Sigmoid colon (tissue), 7 donors: Measurements from ENCODE around the gene MC4R. TPM values are rescaled to one million over a fixed set of nuclear protein-coding genes. Genes with fewer than 3 reads are reported as not detected.

ENCODE experiments used
- DNase-seq: peaks from one replicate; pipeline ENCODE4 v3.0.0-alpha.2; 2019
- H3K27ac ChIP-seq, 4 donors: fragments of 200-600 bp; sonication (generic); one replicate each; pipeline ENCODE4 v1.5.1; 2016 to 2019; ENCODE audit warnings: mild to moderate bottlenecking in 1 of 4
- H3K27me3 ChIP-seq, 3 donors: fragments of 200-600 bp; sonication (generic); one replicate each; pipeline ENCODE4 v1.5.1; 2019; ENCODE audit warnings: mild to moderate bottlenecking in 1 of 3
- H3K36me3 ChIP-seq, 4 donors: fragments of 200-600 bp; sonication (generic); one replicate each; pipeline ENCODE4 v1.5.1; 2016 to 2019
- H3K4me1 ChIP-seq, 4 donors: fragments of 200-600 bp; sonication (generic); one replicate each; pipeline ENCODE4 v1.5.1; 2017 to 2019
- H3K4me3 ChIP-seq, 4 donors: fragments of 200-600 bp; sonication (generic); one replicate each; pipeline ENCODE4 v1.5.1; 2017 to 2019; ENCODE audit warnings: mild to moderate bottlenecking in 2 of 4, moderate library complexity in 1 of 4
- H3K9me3 ChIP-seq, 4 donors: fragments of 200-600 bp in 3 of 4; sonication (generic) in 3 of 4; one replicate each; pipeline versions ENCODE4 v1.5.1 to v1.6.1; 2013 to 2019
- EP300 ChIP-seq, 4 donors: sonication (generic); formaldehyde crosslinking; IDR thresholded peaks; one replicate each; pipeline ENCODE4 v1.6.1; 2017; ENCODE audit warnings: antibody characterized with exemption in 4 of 4
- POLR2A ChIP-seq, 2 donors: fragments of 450-650 bp; IDR thresholded peaks; one replicate each; pipeline ENCODE4 v1.6.1; 2016; ENCODE audit warnings: antibody characterized with exemption in 2 of 2, mild to moderate bottlenecking in 2 of 2, moderate library complexity in 2 of 2
- POLR2AphosphoS5 ChIP-seq, 4 donors: sonication (generic); formaldehyde crosslinking; IDR thresholded peaks; one replicate each; pipeline ENCODE4 v1.6.1; 2017; ENCODE audit warnings: antibody characterized with exemption in 4 of 4
- WGBS, 2 donors: extraction: QIAGEN DNeasy Blood & Tissue Kit; methylation state at CpG; one replicate each; pipeline ENCODE4 v1.1.7; 2013; 5-methylcytosine and 5-hydroxymethylcytosine counted together
- intact Hi-C: fragments of 100-400 bp; cut with DNase I; formaldehyde crosslinking; loops from one replicate; pipeline ENCODE4 v1.15.1; 2023
- polyA plus RNA-seq, 3 donors: library from polyadenylated mRNA; stranded (reverse); fragments of 200-250 nt; gene quantifications; one replicate each; pipeline ENCODE4 v1.2.3, GENCODE V29; 2013
- total RNA-seq, 4 donors: library from RNA; depleted of rRNA; stranded (reverse); fragments of >200 nt; gene quantifications; one replicate each; pipeline ENCODE4 v1.1.0, GENCODE V29; 2016
- TF ChIP-seq, protein P1 (sequence below), 4 experiments: fragments of 450-650 bp in 3 of 4; fragments of 200-600 bp in 1 of 4; IDR thresholded peaks; one replicate each; pipeline ENCODE4 v1.5.1; 2016 to 2019; ENCODE audit warnings: antibody characterized with exemption in 4 of 4, mild to moderate bottlenecking in 3 of 4, moderate library complexity in 2 of 4
- donor health status: healthy with polysubstance abuse.
- donor health status: Bipolar disorder and iron deficiency.
- donor health status: healthy.

MC4R gene
- total and polyA plus RNA-seq, 7 donors, result not detected

DNA sequence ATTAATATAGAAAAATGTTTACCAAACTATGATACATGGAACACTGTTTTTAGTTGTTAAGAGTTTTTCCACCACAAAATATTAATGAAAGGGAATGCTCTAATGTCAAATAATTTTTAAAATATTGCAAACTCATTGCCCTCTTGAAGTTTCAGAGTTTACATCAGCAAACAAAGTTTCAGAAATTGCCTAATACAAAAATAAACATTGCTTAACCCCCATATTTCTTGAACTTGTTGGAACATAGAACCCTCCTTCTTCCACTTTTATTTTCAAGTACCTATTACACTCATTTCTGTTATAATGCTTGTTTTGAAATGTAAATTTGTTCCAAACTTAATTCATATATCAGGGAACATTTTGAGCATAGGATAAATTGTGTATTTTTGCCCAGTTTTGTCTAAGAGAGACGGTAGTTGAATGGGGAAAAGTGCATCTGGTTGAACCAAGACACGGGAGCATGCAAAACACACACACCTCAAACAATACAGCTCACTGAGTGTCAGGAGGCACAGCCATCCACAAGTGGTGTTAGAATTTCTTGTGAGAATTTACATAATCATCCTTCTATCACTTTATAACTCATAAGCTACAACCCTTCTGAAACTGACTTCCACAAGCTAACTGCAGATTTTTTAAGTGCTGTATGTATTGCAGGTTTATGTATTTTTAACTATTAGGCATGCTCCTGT, 5.3 kb upstream of the MC4R start:
- TF ChIP-seq, protein P1, sequence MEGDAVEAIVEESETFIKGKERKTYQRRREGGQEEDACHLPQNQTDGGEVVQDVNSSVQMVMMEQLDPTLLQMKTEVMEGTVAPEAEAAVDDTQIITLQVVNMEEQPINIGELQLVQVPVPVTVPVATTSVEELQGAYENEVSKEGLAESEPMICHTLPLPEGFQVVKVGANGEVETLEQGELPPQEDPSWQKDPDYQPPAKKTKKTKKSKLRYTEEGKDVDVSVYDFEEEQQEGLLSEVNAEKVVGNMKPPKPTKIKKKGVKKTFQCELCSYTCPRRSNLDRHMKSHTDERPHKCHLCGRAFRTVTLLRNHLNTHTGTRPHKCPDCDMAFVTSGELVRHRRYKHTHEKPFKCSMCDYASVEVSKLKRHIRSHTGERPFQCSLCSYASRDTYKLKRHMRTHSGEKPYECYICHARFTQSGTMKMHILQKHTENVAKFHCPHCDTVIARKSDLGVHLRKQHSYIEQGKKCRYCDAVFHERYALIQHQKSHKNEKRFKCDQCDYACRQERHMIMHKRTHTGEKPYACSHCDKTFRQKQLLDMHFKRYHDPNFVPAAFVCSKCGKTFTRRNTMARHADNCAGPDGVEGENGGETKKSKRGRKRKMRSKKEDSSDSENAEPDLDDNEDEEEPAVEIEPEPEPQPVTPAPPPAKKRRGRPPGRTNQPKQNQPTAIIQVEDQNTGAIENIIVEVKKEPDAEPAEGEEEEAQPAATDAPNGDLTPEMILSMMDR (IDR thresholded peaks at IDR 0.05), result no peak
- TF ChIP-seq EP300 (IDR thresholded peaks at IDR 0.05), result no peak
- TF ChIP-seq POLR2AphosphoS5 (IDR thresholded peaks at IDR 0.05), result no peak
- TF ChIP-seq POLR2A (IDR thresholded peaks at IDR 0.05), result no peak
- Histone ChIP-seq H3K36me3 (no peaks in the 10 kb centered on the region), H3K9me3 (no peaks in the 10 kb centered on the region), H3K27ac (no peak overlapping the region), H3K4me1 (no peaks in the 10 kb centered on the region), H3K4me3 (no peak overlapping the region), H3K27me3 (no peaks in the 10 kb centered on the region)
- no peak for DNase-seq
- WGBS, 2 donors, result 68 to 69% methylated on average over 2 of the region's 2 CpGs
- intact Hi-C loops, result no loop called here

GRCh38 chr18:60372132-60372531, 443 bp downstream of the MC4R start:
- 42 to 59% methylated on average over 4 of the region's 4 CpGs for WGBS, 2 donors
- Histone ChIP-seq H3K36me3 (no peaks in the 10 kb centered on the region), H3K4me3 (no peak overlapping the region), H3K4me1 (peaks cover 0 to 5% (median 0%) of the 10 kb centered on the region in 4 donors), H3K27ac (no peak overlapping the region), H3K9me3 (no peaks in the 10 kb centered on the region), H3K27me3 (no peaks in the 10 kb centered on the region)
- intact Hi-C loops, result no loop called here
- no peak for DNase-seq
- TF ChIP-seq POLR2A (IDR thresholded peaks at IDR 0.05), result no peak
- TF ChIP-seq, protein P1 (IDR thresholded peaks at IDR 0.05), result no peak

GRCh38 chr18:60358516-60358915, 14.1 kb downstream of the MC4R start:
- Histone ChIP-seq H3K4me1 (no peaks in the 10 kb centered on the region), H3K27ac (no peak overlapping the region), H3K4me3 (no peak overlapping the region), H3K36me3 (no peaks in the 10 kb centered on the region), H3K9me3 (no peaks in the 10 kb centered on the region), H3K27me3 (no peaks in the 10 kb centered on the region)
- 79 to 82% methylated on average over 1 of the region's 1 CpG for WGBS, 2 donors
- intact Hi-C loops, result no loop called here
- DNase-seq, result no peak
- TF ChIP-seq EP300 (IDR thresholded peaks at IDR 0.05) (no peak), POLR2AphosphoS5 (IDR thresholded peaks at IDR 0.05) (no peak), POLR2A (IDR thresholded peaks at IDR 0.05) (no peak)
- TF ChIP-seq, protein P1 (IDR thresholded peaks at IDR 0.05), result no peak

DNA sequence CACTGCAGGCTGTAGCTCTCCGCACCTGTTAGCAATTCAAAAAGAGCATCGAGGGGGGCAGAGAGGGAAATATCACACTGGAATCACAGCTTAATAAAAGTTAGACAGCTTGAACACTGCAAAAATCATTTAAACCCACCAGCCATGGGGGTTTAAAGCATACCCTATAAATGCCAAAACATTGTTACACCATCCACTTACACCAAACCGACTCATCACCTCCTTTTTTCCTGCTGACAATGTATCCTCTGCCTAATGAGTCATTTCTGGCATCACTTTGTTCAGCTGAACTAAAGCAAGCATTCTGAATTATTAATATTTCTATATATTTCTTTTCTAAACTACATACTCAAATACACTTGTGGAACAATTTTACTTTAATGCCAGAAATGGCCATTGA, 21.6 kb downstream of the MC4R start:
- WGBS, 2 donors, result 72 to 80% methylated on average over 3 of the region's 3 CpGs
- Histone ChIP-seq H3K9me3 (no peaks in the 10 kb centered on the region), H3K4me1 (no peaks in the 10 kb centered on the region), H3K4me3 (no peak overlapping the region), H3K27ac (no peak overlapping the region), H3K27me3 (no peaks in the 10 kb centered on the region), H3K36me3 (no peaks in the 10 kb centered on the region)
- TF ChIP-seq, protein P1 (IDR thresholded peaks at IDR 0.05), result no peak
- no peak for TF ChIP-seq EP300 (IDR thresholded peaks at IDR 0.05)
- no peak for TF ChIP-seq POLR2AphosphoS5 (IDR thresholded peaks at IDR 0.05)
- no peak for TF ChIP-seq POLR2A (IDR thresholded peaks at IDR 0.05)
- intact Hi-C loops, result no loop called here
- no peak for DNase-seq

GRCh38 chr18:60350150-60350549, 22.4 kb downstream of the MC4R start:
- Histone ChIP-seq H3K4me1 (no peaks in the 10 kb centered on the region), H3K27me3 (no peaks in the 10 kb centered on the region), H3K9me3 (no peaks in the 10 kb centered on the region), H3K27ac (no peak overlapping the region), H3K4me3 (no peak overlapping the region), H3K36me3 (no peaks in the 10 kb centered on the region)
- intact Hi-C loops, result no loop called here
- WGBS, 2 donors, result 69 to 83% methylated on average over 1 of the region's 1 CpG
- no peak for TF ChIP-seq EP300 (IDR thresholded peaks at IDR 0.05)
- no peak for TF ChIP-seq POLR2A (IDR thresholded peaks at IDR 0.05)
- no peak for TF ChIP-seq POLR2AphosphoS5 (IDR thresholded peaks at IDR 0.05)
- TF ChIP-seq, protein P1 (IDR thresholded peaks at IDR 0.05), result no peak
- DNase-seq, result no peak
